Femur (tissue), 1 donor: ENCODE data around the gene NFKBIA.
A peak's percentile ranks its signal among the peaks of the same experiment; 100 is the strongest.
"Not testable (repeated sequence)": the region's sequence is repeated elsewhere in the genome, so short reads cannot be mapped to it uniquely, and the experiment has no call there.

Experiments
- DNase-seq: peaks from one replicate; pipeline ENCODE4 v3.0.0-alpha.2; 2017

The NFKBIA gene

GRCh38 chr14:35407306-35407630 lies 2.7 kb upstream of the NFKBIA start:
- no peak for DNase-seq

GRCh38 chr14:35406506-35407305 lies 2.2 kb upstream of the NFKBIA start:
- DNase-seq, result no peak

GRCh38 chr14:35406090-35406489 lies 1.5 kb upstream of the NFKBIA start:
- DNase-seq, result no peak

GRCh38 chr14:35405304-35405996 lies 901 bp upstream of the NFKBIA start:
- no peak for DNase-seq

GRCh38 chr14:35403603-35404448 lies 723 bp downstream of the NFKBIA start:
- DNase-seq, result peak; percentile 97

DNA sequence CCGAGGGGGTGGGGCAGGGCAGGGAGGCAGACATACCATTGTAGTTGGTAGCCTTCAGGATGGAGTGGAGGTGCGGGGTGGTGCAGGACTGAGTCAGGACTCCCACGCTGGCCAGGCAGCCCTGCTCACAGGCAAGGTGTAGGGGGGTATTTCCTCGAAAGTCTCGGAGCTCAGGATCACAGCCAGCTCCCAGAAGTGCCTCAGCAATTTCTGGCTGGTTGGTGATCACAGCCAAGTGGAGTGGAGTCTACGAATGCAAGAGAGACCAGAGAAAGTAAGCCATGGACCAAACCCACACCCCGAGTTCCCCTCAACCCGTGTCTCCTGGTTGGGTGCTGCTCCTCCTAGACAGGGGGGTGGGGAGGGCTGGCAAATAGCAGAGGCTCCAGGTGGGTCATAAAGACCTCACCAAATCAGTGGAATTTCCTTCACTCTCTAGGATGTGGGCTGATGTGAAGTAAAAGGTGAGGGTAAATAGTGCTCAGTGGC lies 1.4 kb downstream of the NFKBIA start:
- DNase-seq, result peak; percentile 55

- no peak for DNase-seq
Measured at GRCh38 chr14:35402323-35403113, 2.0 kb downstream of the NFKBIA start.

GRCh38 chr14:35401422-35402265 lies 2.9 kb downstream of the NFKBIA start:
- peak; percentile 77 for DNase-seq

DNA sequence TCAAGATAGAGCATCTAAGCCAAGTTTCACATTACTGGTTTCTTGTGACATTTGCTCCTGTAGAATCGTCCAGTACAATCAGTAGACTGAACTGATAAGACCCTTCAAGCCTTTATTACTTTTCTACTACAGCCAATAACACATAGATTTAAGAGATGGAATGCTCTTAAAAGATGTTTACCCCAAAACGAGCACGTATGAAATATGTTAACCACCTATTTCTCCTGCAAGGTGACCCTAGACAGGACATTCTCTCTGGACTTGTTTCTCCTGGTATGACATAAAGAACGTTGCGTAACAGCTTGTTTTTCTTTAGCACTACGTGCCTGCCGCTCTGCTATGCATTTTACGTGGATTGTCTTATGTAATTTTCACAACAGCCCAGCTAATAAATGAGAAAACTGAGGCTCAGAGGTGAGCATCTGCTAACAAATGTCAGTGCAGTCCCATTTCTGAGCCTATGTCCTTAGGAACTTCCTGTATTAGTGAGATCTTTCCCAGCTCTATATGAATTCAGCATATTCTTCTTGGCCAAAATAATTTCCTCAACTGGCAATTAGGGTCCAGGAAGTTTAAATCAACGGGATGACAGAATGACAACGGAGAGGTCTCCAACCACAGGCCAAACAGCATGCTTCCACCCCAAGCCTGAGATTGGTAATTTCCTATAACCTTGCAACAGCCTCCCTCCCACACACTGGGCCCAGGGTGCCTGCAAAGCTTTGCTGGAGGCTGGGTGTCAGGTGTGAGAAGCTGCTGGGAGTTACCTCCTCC lies 3.7 kb downstream of the NFKBIA start:
- no peak for DNase-seq

GRCh38 chr14:35399083-35399937 lies 5.2 kb downstream of the NFKBIA start:
- DNase-seq, result no peak

DNA sequence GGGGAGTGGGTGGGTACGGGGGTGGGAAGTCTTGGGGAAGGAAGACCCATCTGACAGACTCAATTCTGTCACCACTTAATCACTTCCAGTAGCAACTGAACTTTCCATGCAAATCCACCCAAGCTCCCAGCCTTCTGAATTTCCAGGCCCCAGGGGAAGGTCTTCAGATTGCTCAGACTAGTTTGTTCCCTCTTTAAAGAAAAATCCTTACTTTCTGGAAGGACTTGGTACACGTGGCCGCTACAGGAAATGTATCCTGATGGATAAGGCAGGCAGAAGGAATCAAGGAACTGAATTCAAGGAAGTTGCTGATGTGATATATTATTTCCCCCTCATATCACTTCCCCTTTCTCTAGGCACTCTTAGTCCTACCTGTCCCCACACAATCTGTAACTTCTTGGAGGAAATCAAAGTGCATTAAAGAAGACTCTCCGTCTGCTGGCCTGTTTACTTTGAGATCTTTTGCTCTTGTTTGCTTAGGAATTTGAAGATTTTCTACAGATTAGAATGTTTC lies 6.4 kb downstream of the NFKBIA start:
- DNase-seq, result peak; percentile 38

DNA sequence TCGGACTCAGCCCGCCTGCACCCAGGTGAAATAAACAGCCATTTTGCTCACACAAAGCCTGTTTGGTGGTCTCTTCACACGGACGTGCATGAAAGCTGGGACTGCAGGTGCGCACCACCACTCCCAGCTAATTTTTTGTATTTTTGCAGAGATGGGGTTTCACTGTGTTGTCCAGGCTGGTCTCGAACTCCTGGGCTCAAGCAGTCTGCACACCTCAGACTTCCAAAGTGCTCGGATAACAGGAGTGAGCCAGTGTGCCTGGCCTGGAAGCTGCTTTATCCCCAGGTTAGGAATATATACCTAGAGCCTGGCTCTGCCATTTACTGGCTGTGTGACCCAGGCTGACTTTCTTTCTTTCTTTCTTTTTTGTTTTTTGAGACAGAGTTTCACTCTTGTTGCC lies 7.9 kb downstream of the NFKBIA start:
- DNase-seq, result not testable (repeated sequence)

DNA sequence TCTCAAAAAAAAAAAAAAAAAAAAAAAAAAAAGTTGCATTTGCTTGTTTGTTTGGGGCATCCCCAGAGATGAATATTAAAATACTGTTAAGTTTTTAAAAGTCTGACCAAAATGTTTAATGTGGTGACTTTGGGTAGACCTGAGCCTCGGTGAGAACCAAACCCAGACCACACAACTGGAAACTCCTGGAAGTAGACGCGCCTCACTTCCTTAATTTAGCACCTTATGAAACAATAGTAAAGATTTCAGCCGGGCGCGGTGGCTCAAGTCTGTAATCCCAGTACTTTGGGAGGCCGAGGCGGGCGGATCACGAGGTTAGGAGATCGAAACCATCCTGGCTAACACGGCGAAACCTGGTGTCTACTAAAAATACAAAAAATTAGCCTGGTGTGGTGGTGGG lies 9.3 kb downstream of the NFKBIA start:
- DNase-seq, result no peak

GRCh38 chr14:35394326-35395013 lies 10.1 kb downstream of the NFKBIA start:
- no peak for DNase-seq

DNA sequence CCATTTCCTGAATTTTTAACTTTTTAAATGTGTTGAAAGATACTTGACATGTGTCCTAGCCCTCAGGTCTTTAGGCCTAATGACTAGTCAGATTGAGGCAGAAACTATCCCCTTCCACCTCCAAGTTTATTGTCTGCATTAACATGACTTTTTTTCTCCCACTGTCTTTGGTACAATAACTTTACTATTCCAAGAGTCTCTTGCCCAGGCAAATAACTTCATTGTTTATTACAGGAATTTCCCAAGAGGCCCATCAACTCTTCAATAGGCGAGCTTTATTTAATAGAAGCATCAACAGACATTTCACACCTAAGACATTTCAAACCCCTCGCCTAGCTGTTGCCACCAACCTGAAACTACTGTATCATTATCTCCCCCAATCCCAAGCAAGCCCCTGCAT lies 10.7 kb downstream of the NFKBIA start:
- no peak for DNase-seq

- no peak for DNase-seq
Measured at GRCh38 chr14:35392103-35392502, 12.4 kb downstream of the NFKBIA start.

- DNase-seq, result no peak
Measured at GRCh38 chr14:35391388-35391710, 13.2 kb downstream of the NFKBIA start.

- no peak for DNase-seq
Measured at GRCh38 chr14:35390577-35391387, 13.8 kb downstream of the NFKBIA start.
